Measurements from ENCODE around the gene CDIPT. TPM values are rescaled to one million over a fixed set of nuclear protein-coding genes. Genes with fewer than 3 reads are reported as not detected.

The CDIPT gene
- total RNA-seq, 1 donor from 2014 or later: 28.7 TPM

DNA sequence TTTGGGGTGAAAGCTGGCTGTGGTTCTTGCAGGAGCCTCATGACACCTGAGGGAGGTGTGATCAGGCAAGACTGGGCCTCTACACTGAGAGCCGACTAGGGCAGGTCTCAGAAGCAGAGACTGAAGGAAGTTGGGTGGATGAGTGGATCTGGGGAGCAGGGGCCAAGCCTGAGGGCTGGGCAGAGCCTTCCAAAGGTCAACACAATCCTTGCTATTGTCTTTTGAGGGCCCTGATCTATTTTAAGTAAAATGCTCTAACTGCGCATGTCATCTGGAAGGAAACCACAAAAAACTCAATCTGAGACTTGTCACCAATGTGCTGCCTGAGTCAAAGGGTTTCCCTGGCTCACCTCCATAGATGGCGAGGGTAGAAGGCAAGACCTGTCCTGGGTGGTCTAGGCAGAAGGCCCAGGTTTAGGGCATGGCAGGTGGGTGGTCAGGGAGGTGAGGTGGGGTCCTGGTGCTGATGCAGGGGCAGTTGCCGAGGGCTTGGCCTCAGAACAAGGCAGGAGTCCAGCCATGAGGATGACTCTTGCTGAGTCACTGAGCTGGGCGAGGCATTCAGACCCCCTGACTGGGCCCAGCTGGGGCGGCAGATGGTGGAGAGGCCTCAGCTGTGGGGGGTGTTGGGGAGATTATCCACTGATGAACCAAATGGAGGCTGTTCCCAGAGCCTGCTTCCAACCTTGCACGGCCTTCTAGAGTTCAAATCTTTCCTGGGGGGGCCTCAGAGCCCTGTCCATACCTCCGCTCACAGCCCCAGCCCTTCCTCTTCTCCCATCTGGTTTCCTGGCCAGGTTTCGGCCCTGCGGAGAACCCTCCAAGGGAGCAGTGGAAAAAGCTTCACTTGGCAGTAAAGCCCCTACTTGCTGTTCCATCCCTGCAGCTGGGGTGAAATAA, 37.6 kb downstream of the CDIPT start:
- no peaks in the 10 kb centered on the region for H3K27me3 Mint-ChIP-seq
- no peak for ATAC-seq (ENCODE audit: low read depth)
- H3K36me3 Mint-ChIP-seq (ENCODE audit: low read depth): peaks cover 19% of the 10 kb centered on the region
- CTCF ChIA-PET: no interaction called here
- peaks cover 29% of the 10 kb centered on the region for H3K4me1 Mint-ChIP-seq
- TF ChIP-seq, protein P1, sequence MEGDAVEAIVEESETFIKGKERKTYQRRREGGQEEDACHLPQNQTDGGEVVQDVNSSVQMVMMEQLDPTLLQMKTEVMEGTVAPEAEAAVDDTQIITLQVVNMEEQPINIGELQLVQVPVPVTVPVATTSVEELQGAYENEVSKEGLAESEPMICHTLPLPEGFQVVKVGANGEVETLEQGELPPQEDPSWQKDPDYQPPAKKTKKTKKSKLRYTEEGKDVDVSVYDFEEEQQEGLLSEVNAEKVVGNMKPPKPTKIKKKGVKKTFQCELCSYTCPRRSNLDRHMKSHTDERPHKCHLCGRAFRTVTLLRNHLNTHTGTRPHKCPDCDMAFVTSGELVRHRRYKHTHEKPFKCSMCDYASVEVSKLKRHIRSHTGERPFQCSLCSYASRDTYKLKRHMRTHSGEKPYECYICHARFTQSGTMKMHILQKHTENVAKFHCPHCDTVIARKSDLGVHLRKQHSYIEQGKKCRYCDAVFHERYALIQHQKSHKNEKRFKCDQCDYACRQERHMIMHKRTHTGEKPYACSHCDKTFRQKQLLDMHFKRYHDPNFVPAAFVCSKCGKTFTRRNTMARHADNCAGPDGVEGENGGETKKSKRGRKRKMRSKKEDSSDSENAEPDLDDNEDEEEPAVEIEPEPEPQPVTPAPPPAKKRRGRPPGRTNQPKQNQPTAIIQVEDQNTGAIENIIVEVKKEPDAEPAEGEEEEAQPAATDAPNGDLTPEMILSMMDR (IDR thresholded peaks at IDR 0.05): no peak
- peak overlapping the region; percentile 12 for H3K27ac Mint-ChIP-seq
- no peak overlapping the region for H3K4me3 Mint-ChIP-seq
- intact Hi-C loops (cut with micrococcal nuclease): no loop called here
- DNase-seq: no peak
- H3K9me3 Mint-ChIP-seq: no peaks in the 10 kb centered on the region
- POLR2A ChIA-PET: interaction anchor here (2.0 kb wide), 1 partner anchor 9 kb away, joined by 7 read pairs; the partner anchor contains the start of gene PAGR1

DNA sequence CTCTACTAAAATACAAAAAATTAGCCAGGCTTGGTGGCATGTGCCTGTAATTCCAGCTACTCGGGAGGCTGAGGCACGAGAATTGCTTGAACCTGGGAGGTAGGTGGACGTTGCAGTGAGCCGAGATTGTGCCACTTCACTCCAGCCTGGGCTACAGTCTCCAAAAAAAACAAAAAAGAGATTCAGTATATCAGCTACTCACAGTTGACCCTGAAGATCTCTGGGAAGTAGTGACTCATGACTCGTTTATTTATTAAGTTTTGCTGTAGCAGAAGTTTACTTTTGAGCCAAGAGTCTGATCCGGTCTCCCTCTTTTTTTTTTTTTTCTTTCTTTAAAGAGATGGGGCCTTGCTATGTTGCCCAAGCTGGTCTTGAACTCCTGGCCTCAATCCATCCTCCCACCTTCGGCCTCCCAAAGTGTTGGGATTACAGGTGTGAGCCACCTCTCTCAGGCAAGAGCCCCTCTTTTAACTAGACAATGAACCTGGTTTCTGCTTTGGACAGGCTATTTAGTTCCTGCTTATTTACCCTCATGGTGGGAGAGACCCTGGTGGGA, 38.4 kb downstream of the CDIPT start:
- no peaks in the 10 kb centered on the region for H3K27me3 Mint-ChIP-seq
- CTCF ChIA-PET: no interaction called here
- no peak for DNase-seq
- POLR2A ChIA-PET: interaction anchor here (2.0 kb wide), 1 partner anchor 8 kb away, joined by 7 read pairs; the partner anchor contains the start of gene PAGR1
- intact Hi-C loops (cut with micrococcal nuclease): no loop called here
- H3K4me1 Mint-ChIP-seq: peaks cover 37% of the 10 kb centered on the region
- no peaks in the 10 kb centered on the region for H3K9me3 Mint-ChIP-seq
- peak overlapping the region; percentile 12 for H3K27ac Mint-ChIP-seq
- H3K36me3 Mint-ChIP-seq (ENCODE audit: low read depth): peaks cover 22% of the 10 kb centered on the region
- no peak overlapping the region for H3K4me3 Mint-ChIP-seq
- TF ChIP-seq, protein P1 (IDR thresholded peaks at IDR 0.05): no peak
- ATAC-seq (ENCODE audit: low read depth): no peak

DNA sequence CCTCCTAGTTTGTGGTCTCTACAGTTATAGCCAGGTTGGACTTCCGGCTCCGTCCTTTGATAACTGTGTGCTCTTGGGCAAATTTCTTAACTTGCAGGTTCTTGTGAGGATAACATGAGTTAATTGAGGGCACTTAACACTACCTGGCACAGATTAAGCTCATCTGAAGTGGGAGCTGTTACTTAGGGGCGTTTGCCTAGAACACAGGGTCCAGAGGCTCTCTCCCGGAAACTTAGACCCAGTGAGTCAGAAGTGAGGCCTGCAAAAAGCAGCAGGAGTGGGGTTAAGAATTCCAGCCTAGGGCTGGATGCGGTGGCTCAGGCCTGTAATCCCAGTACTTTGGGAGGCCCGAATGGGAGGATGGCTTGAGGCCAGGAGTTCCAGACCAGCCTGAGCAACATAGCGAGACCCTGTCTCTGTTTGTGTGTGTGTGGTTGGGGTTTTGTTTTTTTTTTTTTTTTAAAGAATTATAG, 41.3 kb downstream of the CDIPT start:
- intact Hi-C loops (cut with micrococcal nuclease): loop anchor here (1.0 to 2.0 kb wide), 2 partner anchors 15 to 27 kb away; partner anchors contain the start of gene MAZ
- H3K36me3 Mint-ChIP-seq (ENCODE audit: low read depth): peaks cover 42% of the 10 kb centered on the region
- no peak for ATAC-seq (ENCODE audit: low read depth)

DNA sequence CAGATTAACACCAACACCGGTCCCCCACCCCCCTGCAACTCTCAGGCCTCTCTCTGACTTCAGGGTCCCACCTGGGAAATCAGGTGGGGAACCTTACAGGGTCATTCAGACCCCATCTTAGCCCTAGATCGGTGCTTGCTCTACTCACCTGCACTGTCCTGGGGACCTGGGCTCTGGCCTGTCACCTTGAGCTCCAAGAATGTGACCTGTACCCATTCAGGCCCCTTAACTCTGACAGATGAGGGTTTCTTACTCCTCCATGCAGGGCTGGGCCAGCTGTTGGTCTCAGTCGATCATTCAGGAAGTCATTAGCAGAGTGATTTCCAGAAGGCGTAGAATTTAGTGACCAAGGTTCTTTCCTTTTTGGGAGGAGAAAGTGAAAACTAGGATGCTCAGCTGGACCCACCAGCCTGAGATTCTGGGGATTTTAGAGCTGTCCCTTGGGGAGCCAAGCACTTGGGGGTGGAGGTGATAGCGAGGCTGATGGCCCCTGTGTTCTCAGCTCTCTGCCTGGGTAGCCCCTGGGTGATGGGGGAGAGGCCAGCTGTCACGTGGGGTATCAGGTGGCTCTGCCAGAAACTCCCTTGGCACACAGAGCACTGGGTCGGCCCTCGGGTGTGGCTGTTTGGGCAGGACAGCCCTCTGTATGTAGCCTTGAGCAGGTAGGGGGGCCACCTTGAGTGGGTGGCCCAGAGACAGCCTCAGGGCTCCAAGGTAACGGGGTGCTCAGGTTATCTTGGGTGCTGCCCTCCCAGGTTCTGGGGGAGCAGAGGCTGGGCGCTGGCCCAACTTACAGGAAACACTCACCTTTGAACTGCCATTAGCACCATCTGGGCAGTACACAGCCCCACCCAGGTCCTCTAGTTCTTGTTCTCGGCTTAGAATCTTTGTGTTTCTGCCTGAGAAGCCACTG, 42.0 kb downstream of the CDIPT start:
- Mint-ChIP-seq H3K36me3 (ENCODE audit: low read depth) (peaks cover 44% of the 10 kb centered on the region), H3K27ac (peak overlapping the region; percentile 94), H3K4me1 (peaks cover 69% of the 10 kb centered on the region), H3K9me3 (no peaks in the 10 kb centered on the region), H3K4me3 (peak overlapping the region; percentile 95), H3K27me3 (no peaks in the 10 kb centered on the region)
- peak; percentile 47 for ATAC-seq (ENCODE audit: low read depth)
- POLR2A ChIA-PET: interaction anchor here (0.5 to 8.2 kb wide), 14 partner anchors 9 to 244 kb away, joined by 3 to 147 read pairs (median 4); partner anchors contain the start of genes ALDOA, ASPHD1, C16orf54 and KCTD13
- CTCF ChIA-PET: interaction anchor here (1.4 to 4.5 kb wide), 3 partner anchors 13 to 27 kb away, joined by 3 to 24 read pairs (median 8); no protein-coding TSS in a partner anchor
- intact Hi-C loops (cut with micrococcal nuclease): loop anchor here (1.0 to 2.0 kb wide), 4 partner anchors 14 to 152 kb away; partner anchors contain the start of genes CDIPT, MAZ and TAOK2
- TF ChIP-seq, protein P1 (IDR thresholded peaks at IDR 0.05): no peak
- DNase-seq: peak; percentile 56

More for the DNA sequence above, 41.3 kb downstream of the CDIPT start:
- no peak for DNase-seq
- ChIA-PET POLR2A (interaction anchor here (0.6 to 8.2 kb wide), 10 partner anchors 14 to 175 kb away, joined by 3 to 147 read pairs (median 4); partner anchors contain the start of genes ASPHD1, KCTD13, KIF22 and MAZ), CTCF (interaction anchor here (1.0 to 4.5 kb wide), 2 partner anchors 13 to 26 kb away, joined by 3 to 24 read pairs; no protein-coding TSS in a partner anchor)
- Mint-ChIP-seq H3K9me3 (no peaks in the 10 kb centered on the region), H3K27me3 (no peaks in the 10 kb centered on the region), H3K4me1 (peaks cover 64% of the 10 kb centered on the region), H3K27ac (peak overlapping the region; percentile 94), H3K4me3 (peak overlapping the region; percentile 95)
- TF ChIP-seq, protein P1 (IDR thresholded peaks at IDR 0.05): no peak
